GM23248 (cell line): ENCODE results near the gene INTS11.

Source experiments
- EZH2 ChIP-seq: fragments of 200-600 bp; sonication (generic); IDR thresholded peaks from 2 replicates; pipeline ENCODE4 v1.6.1; 2018; ENCODE audit warnings: antibody characterized with exemption, mild to moderate bottlenecking; ENCODE audit not compliant: insufficient read depth, poor library complexity, severe bottlenecking
- EZH2phosphoT487 ChIP-seq: fragments of 200-600 bp; sonication (generic); IDR thresholded peaks from 2 replicates; pipeline ENCODE4 v1.6.1; 2018; ENCODE audit warnings: antibody characterized with exemption, moderate library complexity, mild to moderate bottlenecking, low read depth; ENCODE audit not compliant: insufficient read depth

DNA sequence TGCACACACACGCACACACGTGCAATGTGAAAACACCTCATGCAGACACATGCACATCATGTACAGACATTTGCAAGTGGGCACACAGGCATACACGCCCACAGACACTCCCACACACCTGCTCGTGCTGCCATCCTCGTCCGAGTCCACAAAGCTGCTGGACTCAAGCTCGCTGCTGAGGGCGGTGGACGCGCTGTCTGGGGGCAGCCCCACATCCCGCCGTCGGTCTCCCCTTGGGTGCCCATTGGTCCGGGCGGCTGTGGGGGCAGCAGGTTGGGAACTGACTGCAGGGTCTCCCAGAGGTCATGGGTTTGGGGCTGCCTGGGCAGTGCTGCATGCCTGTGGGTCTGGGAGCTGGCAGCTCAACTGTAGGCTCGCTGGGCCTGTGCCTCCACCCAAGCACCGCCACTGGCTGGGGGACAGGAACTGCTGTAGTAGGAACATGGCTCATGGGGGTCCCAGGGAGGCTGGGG, 17.1 kb upstream of the INTS11 start:
- TF ChIP-seq EZH2 (no peak), EZH2phosphoT487 (no peak)
